ENCODE results near the gene GJA5.

The GJA5 gene

GRCh38 chr1:147762233-147763024, 2.0 kb upstream of the GJA5 start:
- no peaks in the 10 kb centered on the region for H3K9me3 ChIP-seq (ENCODE audit: control insufficient read depth, insufficient read depth, low read depth, low read length)
- no peak overlapping the region for H3K4me3 ChIP-seq (ENCODE audit: low read depth, low read length)
- no peak overlapping the region for H3K27ac ChIP-seq (ENCODE audit: low read depth, low read length)
- H3K4me1 ChIP-seq (ENCODE audit: control insufficient read depth, insufficient read depth, low read length), result peaks cover 6% of the 10 kb centered on the region; the same call in 1 of the 2 replicates
- no peaks in the 10 kb centered on the region for H3K27me3 ChIP-seq (ENCODE audit: control insufficient read depth, insufficient read depth, low read length)
- no peaks in the 10 kb centered on the region; the same call in 1 of the 2 replicates for H3K36me3 ChIP-seq (ENCODE audit: control insufficient read depth, insufficient read depth, low read length)
- H3K9ac ChIP-seq (ENCODE audit: low read length), result no peak overlapping the region

- H3K27ac ChIP-seq (ENCODE audit: low read depth, low read length), result no peak overlapping the region
- H3K9ac ChIP-seq (ENCODE audit: low read length), result no peak overlapping the region
- H3K27me3 ChIP-seq (ENCODE audit: control insufficient read depth, insufficient read depth, low read length), result no peaks in the 10 kb centered on the region
- H3K36me3 ChIP-seq (ENCODE audit: control insufficient read depth, insufficient read depth, low read length), result no peaks in the 10 kb centered on the region; the same call in 1 of the 2 replicates
- no peak overlapping the region for H3K4me3 ChIP-seq (ENCODE audit: low read depth, low read length)
- peaks cover 6% of the 10 kb centered on the region; the same call in 1 of the 2 replicates for H3K4me1 ChIP-seq (ENCODE audit: control insufficient read depth, insufficient read depth, low read length)
- no peaks in the 10 kb centered on the region for H3K9me3 ChIP-seq (ENCODE audit: control insufficient read depth, insufficient read depth, low read depth, low read length)
These were observed 1.9 kb downstream of the GJA5 start for GRCh38 chr1:147758379-147759100.

GRCh38 chr1:147757015-147757990, 3.1 kb downstream of the GJA5 start:
- H3K9ac ChIP-seq (ENCODE audit: low read length), result no peak overlapping the region
- H3K36me3 ChIP-seq (ENCODE audit: control insufficient read depth, insufficient read depth, low read length), result no peaks in the 10 kb centered on the region; the same call in 1 of the 2 replicates
- H3K9me3 ChIP-seq (ENCODE audit: control insufficient read depth, insufficient read depth, low read depth, low read length), result no peaks in the 10 kb centered on the region
- H3K4me3 ChIP-seq (ENCODE audit: low read depth, low read length), result no peak overlapping the region
- no peaks in the 10 kb centered on the region for H3K27me3 ChIP-seq (ENCODE audit: control insufficient read depth, insufficient read depth, low read length)
- H3K27ac ChIP-seq (ENCODE audit: low read depth, low read length), result no peak overlapping the region
- H3K4me1 ChIP-seq (ENCODE audit: control insufficient read depth, insufficient read depth, low read length), result peaks cover 12% of the 10 kb centered on the region; the same call in 1 of the 2 replicates

GRCh38 chr1:147756341-147756740, 4.1 kb downstream of the GJA5 start:
- no peak overlapping the region for H3K4me3 ChIP-seq (ENCODE audit: low read depth, low read length)
- peaks cover 12% of the 10 kb centered on the region; the same call in 1 of the 2 replicates for H3K4me1 ChIP-seq (ENCODE audit: control insufficient read depth, insufficient read depth, low read length)
- no peak overlapping the region for H3K27ac ChIP-seq (ENCODE audit: low read depth, low read length)
- no peak overlapping the region for H3K9ac ChIP-seq (ENCODE audit: low read length)
- no peaks in the 10 kb centered on the region for H3K27me3 ChIP-seq (ENCODE audit: control insufficient read depth, insufficient read depth, low read length)
- no peaks in the 10 kb centered on the region; the same call in 1 of the 2 replicates for H3K36me3 ChIP-seq (ENCODE audit: control insufficient read depth, insufficient read depth, low read length)
- no peaks in the 10 kb centered on the region for H3K9me3 ChIP-seq (ENCODE audit: control insufficient read depth, insufficient read depth, low read depth, low read length)

- Histone ChIP-seq H3K27ac (ENCODE audit: low read depth, low read length) (no peak overlapping the region), H3K4me3 (ENCODE audit: low read depth, low read length) (no peak overlapping the region), H3K9ac (ENCODE audit: low read length) (no peak overlapping the region), H3K4me1 (ENCODE audit: control insufficient read depth, insufficient read depth, low read length) (peaks cover 15% of the 10 kb centered on the region; the same call in 1 of the 2 replicates), H3K9me3 (ENCODE audit: control insufficient read depth, insufficient read depth, low read depth, low read length) (no peaks in the 10 kb centered on the region), H3K36me3 (ENCODE audit: control insufficient read depth, insufficient read depth, low read length) (no peaks in the 10 kb centered on the region; the same call in 1 of the 2 replicates), H3K27me3 (ENCODE audit: control insufficient read depth, insufficient read depth, low read length) (no peaks in the 10 kb centered on the region)
These were observed 5.7 kb downstream of the GJA5 start for GRCh38 chr1:147754661-147755060.

GRCh38 chr1:147753081-147753480, 7.3 kb downstream of the GJA5 start:
- Histone ChIP-seq H3K4me3 (ENCODE audit: low read depth, low read length) (no peak overlapping the region), H3K4me1 (ENCODE audit: control insufficient read depth, insufficient read depth, low read length) (peaks cover 15% of the 10 kb centered on the region; the same call in 1 of the 2 replicates), H3K36me3 (ENCODE audit: control insufficient read depth, insufficient read depth, low read length) (no peaks in the 10 kb centered on the region), H3K9ac (ENCODE audit: low read length) (no peak overlapping the region), H3K27ac (ENCODE audit: low read depth, low read length) (no peak overlapping the region), H3K9me3 (ENCODE audit: control insufficient read depth, insufficient read depth, low read depth, low read length) (no peaks in the 10 kb centered on the region), H3K27me3 (ENCODE audit: control insufficient read depth, insufficient read depth, low read length) (no peaks in the 10 kb centered on the region)

- no peaks in the 10 kb centered on the region for H3K27me3 ChIP-seq (ENCODE audit: control insufficient read depth, insufficient read depth, low read length)
- H3K9me3 ChIP-seq (ENCODE audit: control insufficient read depth, insufficient read depth, low read depth, low read length), result no peaks in the 10 kb centered on the region
- no peak overlapping the region for H3K27ac ChIP-seq (ENCODE audit: low read depth, low read length)
- peaks cover 15% of the 10 kb centered on the region; the same call in 1 of the 2 replicates for H3K4me1 ChIP-seq (ENCODE audit: control insufficient read depth, insufficient read depth, low read length)
- no peaks in the 10 kb centered on the region for H3K36me3 ChIP-seq (ENCODE audit: control insufficient read depth, insufficient read depth, low read length)
- H3K9ac ChIP-seq (ENCODE audit: low read length), result no peak overlapping the region
- no peak overlapping the region for H3K4me3 ChIP-seq (ENCODE audit: low read depth, low read length)
These were observed 7.9 kb downstream of the GJA5 start for GRCh38 chr1:147752511-147752910.

GRCh38 chr1:147751346-147751745, 9.1 kb downstream of the GJA5 start:
- H3K4me1 ChIP-seq (ENCODE audit: control insufficient read depth, insufficient read depth, low read length), result peaks cover 15% of the 10 kb centered on the region; the same call in 1 of the 2 replicates

GRCh38 chr1:147750618-147751217, 9.7 kb downstream of the GJA5 start:
- Histone ChIP-seq H3K4me1 (ENCODE audit: control insufficient read depth, insufficient read depth, low read length) (peaks cover 15% of the 10 kb centered on the region; the same call in 1 of the 2 replicates), H3K27me3 (ENCODE audit: control insufficient read depth, insufficient read depth, low read length) (no peaks in the 10 kb centered on the region), H3K4me3 (ENCODE audit: low read depth, low read length) (no peak overlapping the region), H3K36me3 (ENCODE audit: control insufficient read depth, insufficient read depth, low read length) (no peaks in the 10 kb centered on the region), H3K9me3 (ENCODE audit: control insufficient read depth, insufficient read depth, low read depth, low read length) (no peaks in the 10 kb centered on the region), H3K27ac (ENCODE audit: low read depth, low read length) (no peak overlapping the region), H3K9ac (ENCODE audit: low read length) (no peak overlapping the region)

More at GRCh38 chr1:147751346-147751745, 9.1 kb downstream of the GJA5 start:
- H3K9ac ChIP-seq (ENCODE audit: low read length), result no peak overlapping the region
- H3K27me3 ChIP-seq (ENCODE audit: control insufficient read depth, insufficient read depth, low read length), result no peaks in the 10 kb centered on the region
- no peaks in the 10 kb centered on the region for H3K9me3 ChIP-seq (ENCODE audit: control insufficient read depth, insufficient read depth, low read depth, low read length)
- no peak overlapping the region for H3K4me3 ChIP-seq (ENCODE audit: low read depth, low read length)
- H3K27ac ChIP-seq (ENCODE audit: low read depth, low read length), result no peak overlapping the region
- H3K36me3 ChIP-seq (ENCODE audit: control insufficient read depth, insufficient read depth, low read length), result no peaks in the 10 kb centered on the region

- H3K36me3 ChIP-seq (ENCODE audit: control insufficient read depth, insufficient read depth, low read length), result no peaks in the 10 kb centered on the region
- no peak overlapping the region for H3K27ac ChIP-seq (ENCODE audit: low read depth, low read length)
- H3K4me1 ChIP-seq (ENCODE audit: control insufficient read depth, insufficient read depth, low read length), result peaks cover 15% of the 10 kb centered on the region; the same call in 1 of the 2 replicates
- H3K9ac ChIP-seq (ENCODE audit: low read length), result no peak overlapping the region
- H3K27me3 ChIP-seq (ENCODE audit: control insufficient read depth, insufficient read depth, low read length), result no peaks in the 10 kb centered on the region
- no peaks in the 10 kb centered on the region for H3K9me3 ChIP-seq (ENCODE audit: control insufficient read depth, insufficient read depth, low read depth, low read length)
- H3K4me3 ChIP-seq (ENCODE audit: low read depth, low read length), result no peak overlapping the region
These were observed 10.6 kb downstream of the GJA5 start for GRCh38 chr1:147749792-147750191.

Measured in HUES6 (cell line).